Measurements from ENCODE around the gene SLC13A2. TPM values are rescaled to one million over a fixed set of nuclear protein-coding genes. Genes with fewer than 3 reads are reported as not detected.
"Not testable (repeated sequence)": the region's sequence is repeated elsewhere in the genome, so short reads cannot be mapped to it uniquely, and the experiment has no call there.

Gene SLC13A2
- total RNA-seq = not detected

- no peak within 1 kb of the TSS for H3K4me3 ChIP-seq (ENCODE audit: low read length in 3 of 3)
Measured at GRCh38 chr17:28473542-28473941, at the start of gene SLC13A2. Gene SLC13A2, plus strand, starts transcription at chr17:28473644. Its CDS starts 69 bp downstream, at chr17:28473713.

GRCh38 chr17:28425206-28425605 lies 48.2 kb upstream of the SLC13A2 start:
- no peaks in the 10 kb centered on the region for H3K4me1 ChIP-seq (ENCODE audit: control insufficient read depth in 3 of 3, insufficient read depth in 3 of 3, low read length in 3 of 3)
- H3K27ac ChIP-seq (ENCODE audit: low read depth, low read length) = no peak overlapping the region
- H3K9me3 ChIP-seq (ENCODE audit: control insufficient read depth in 3 of 3, low read length in 3 of 3) = no peaks in the 10 kb centered on the region
- no peaks in the 10 kb centered on the region for H3K36me3 ChIP-seq (ENCODE audit: control insufficient read depth in 3 of 3, insufficient read depth in 3 of 3, low read length in 3 of 3)
- no peak overlapping the region for H3K4me3 ChIP-seq (ENCODE audit: low read length in 3 of 3)
- peaks cover 3 to 14% (median 4%) of the 10 kb centered on the region in 3 donors for H3K27me3 ChIP-seq (ENCODE audit: control insufficient read depth in 3 of 3, insufficient read depth in 3 of 3, low read length in 3 of 3)
- no peak overlapping the region for H3K9ac ChIP-seq (ENCODE audit: low read depth in 1 of 3, low read length in 3 of 3)

More at GRCh38 chr17:28473542-28473941, at the start of gene SLC13A2:
- Histone ChIP-seq H3K4me1 (ENCODE audit: control insufficient read depth in 3 of 3, insufficient read depth in 3 of 3, low read length in 3 of 3) (no peaks in the 10 kb centered on the region), H3K9me3 (ENCODE audit: control insufficient read depth in 3 of 3, low read length in 3 of 3) (no peaks in the 10 kb centered on the region), H3K27me3 (ENCODE audit: control insufficient read depth in 3 of 3, insufficient read depth in 3 of 3, low read length in 3 of 3) (peaks cover 0 to 19% (median 0%) of the 10 kb centered on the region in 3 donors), H3K27ac (ENCODE audit: low read depth, low read length) (no peak within 1 kb of the TSS), H3K9ac (ENCODE audit: low read depth in 1 of 3, low read length in 3 of 3) (no peak within 1 kb of the TSS), H3K36me3 (ENCODE audit: control insufficient read depth in 3 of 3, insufficient read depth in 3 of 3, low read length in 3 of 3) (no peaks in the 10 kb centered on the region)

- Histone ChIP-seq H3K4me3 (ENCODE audit: low read length in 3 of 3) (no peak overlapping the region), H3K4me1 (ENCODE audit: control insufficient read depth in 3 of 3, insufficient read depth in 3 of 3, low read length in 3 of 3) (no peaks in the 10 kb centered on the region), H3K36me3 (ENCODE audit: control insufficient read depth in 3 of 3, insufficient read depth in 3 of 3, low read length in 3 of 3) (no peaks in the 10 kb centered on the region), H3K27ac (ENCODE audit: low read depth, low read length) (no peak overlapping the region), H3K9ac (ENCODE audit: low read depth in 1 of 3, low read length in 3 of 3) (no peak overlapping the region), H3K9me3 (ENCODE audit: control insufficient read depth in 3 of 3, low read length in 3 of 3) (no peaks in the 10 kb centered on the region), H3K27me3 (ENCODE audit: control insufficient read depth in 3 of 3, insufficient read depth in 3 of 3, low read length in 3 of 3) (peaks cover 3 to 12% (median 4%) of the 10 kb centered on the region in 3 donors)
Measured at GRCh38 chr17:28426081-28426519, 47.3 kb upstream of the SLC13A2 start.

- H3K9me3 ChIP-seq (ENCODE audit: control insufficient read depth in 3 of 3, low read length in 3 of 3) = no peaks in the 10 kb centered on the region
- H3K4me1 ChIP-seq (ENCODE audit: control insufficient read depth in 3 of 3, insufficient read depth in 3 of 3, low read length in 3 of 3) = no peaks in the 10 kb centered on the region
- no peak overlapping the region for H3K27ac ChIP-seq (ENCODE audit: low read depth, low read length)
- H3K9ac ChIP-seq (ENCODE audit: low read depth in 1 of 3, low read length in 3 of 3) = no peak overlapping the region
- peaks cover 4 to 16% (median 5%) of the 10 kb centered on the region in 3 donors for H3K27me3 ChIP-seq (ENCODE audit: control insufficient read depth in 3 of 3, insufficient read depth in 3 of 3, low read length in 3 of 3)
- no peaks in the 10 kb centered on the region for H3K36me3 ChIP-seq (ENCODE audit: control insufficient read depth in 3 of 3, insufficient read depth in 3 of 3, low read length in 3 of 3)
- H3K4me3 ChIP-seq (ENCODE audit: low read length in 3 of 3) = no peak overlapping the region
Measured at GRCh38 chr17:28427371-28427770, 46.1 kb upstream of the SLC13A2 start.

GRCh38 chr17:28427982-28428381 lies 45.5 kb upstream of the SLC13A2 start:
- H3K36me3 ChIP-seq (ENCODE audit: control insufficient read depth in 3 of 3, insufficient read depth in 3 of 3, low read length in 3 of 3); H3K9me3 ChIP-seq (ENCODE audit: control insufficient read depth in 3 of 3, low read length in 3 of 3); H3K9ac ChIP-seq (ENCODE audit: low read depth in 1 of 3, low read length in 3 of 3); H3K4me3 ChIP-seq (ENCODE audit: low read length in 3 of 3); H3K27ac ChIP-seq (ENCODE audit: low read depth, low read length); H3K4me1 ChIP-seq (ENCODE audit: control insufficient read depth in 3 of 3, insufficient read depth in 3 of 3, low read length in 3 of 3): not testable (repeated sequence)
- peaks cover 4 to 16% (median 7%) of the 10 kb centered on the region in 3 donors for H3K27me3 ChIP-seq (ENCODE audit: control insufficient read depth in 3 of 3, insufficient read depth in 3 of 3, low read length in 3 of 3)

GRCh38 chr17:28433721-28434120 lies 39.7 kb upstream of the SLC13A2 start:
- no peak overlapping the region for H3K4me3 ChIP-seq (ENCODE audit: low read length in 3 of 3)
- H3K27ac ChIP-seq (ENCODE audit: low read depth, low read length) = no peak overlapping the region
- no peaks in the 10 kb centered on the region for H3K36me3 ChIP-seq (ENCODE audit: control insufficient read depth in 3 of 3, insufficient read depth in 3 of 3, low read length in 3 of 3)
- no peaks in the 10 kb centered on the region for H3K4me1 ChIP-seq (ENCODE audit: control insufficient read depth in 3 of 3, insufficient read depth in 3 of 3, low read length in 3 of 3)
- H3K9ac ChIP-seq (ENCODE audit: low read depth in 1 of 3, low read length in 3 of 3) = no peak overlapping the region
- peaks cover 0 to 5% (median 4%) of the 10 kb centered on the region in 3 donors for H3K27me3 ChIP-seq (ENCODE audit: control insufficient read depth in 3 of 3, insufficient read depth in 3 of 3, low read length in 3 of 3)
- H3K9me3 ChIP-seq (ENCODE audit: control insufficient read depth in 3 of 3, low read length in 3 of 3) = no peaks in the 10 kb centered on the region

GRCh38 chr17:28434326-28434725 lies 39.1 kb upstream of the SLC13A2 start:
- H3K27ac ChIP-seq (ENCODE audit: low read depth, low read length); H3K4me1 ChIP-seq (ENCODE audit: control insufficient read depth in 3 of 3, insufficient read depth in 3 of 3, low read length in 3 of 3); H3K9me3 ChIP-seq (ENCODE audit: control insufficient read depth in 3 of 3, low read length in 3 of 3); H3K27me3 ChIP-seq (ENCODE audit: control insufficient read depth in 3 of 3, insufficient read depth in 3 of 3, low read length in 3 of 3); H3K4me3 ChIP-seq (ENCODE audit: low read length in 3 of 3); H3K9ac ChIP-seq (ENCODE audit: low read depth in 1 of 3, low read length in 3 of 3); H3K36me3 ChIP-seq (ENCODE audit: control insufficient read depth in 3 of 3, insufficient read depth in 3 of 3, low read length in 3 of 3): not testable (repeated sequence)

GRCh38 chr17:28443901-28444638 lies 29.4 kb upstream of the SLC13A2 start:
- no peaks in the 10 kb centered on the region for H3K9me3 ChIP-seq (ENCODE audit: control insufficient read depth in 3 of 3, low read length in 3 of 3)
- no peaks in the 10 kb centered on the region for H3K4me1 ChIP-seq (ENCODE audit: control insufficient read depth in 3 of 3, insufficient read depth in 3 of 3, low read length in 3 of 3)
- H3K9ac ChIP-seq (ENCODE audit: low read depth in 1 of 3, low read length in 3 of 3) = no peak overlapping the region
- no peak overlapping the region for H3K27ac ChIP-seq (ENCODE audit: low read depth, low read length)
- no peaks in the 10 kb centered on the region for H3K27me3 ChIP-seq (ENCODE audit: control insufficient read depth in 3 of 3, insufficient read depth in 3 of 3, low read length in 3 of 3)
- H3K4me3 ChIP-seq (ENCODE audit: low read length in 3 of 3) = no peak overlapping the region
- no peaks in the 10 kb centered on the region for H3K36me3 ChIP-seq (ENCODE audit: control insufficient read depth in 3 of 3, insufficient read depth in 3 of 3, low read length in 3 of 3)

- Histone ChIP-seq H3K4me1 (ENCODE audit: control insufficient read depth in 3 of 3, insufficient read depth in 3 of 3, low read length in 3 of 3) (no peaks in the 10 kb centered on the region), H3K36me3 (ENCODE audit: control insufficient read depth in 3 of 3, insufficient read depth in 3 of 3, low read length in 3 of 3) (no peaks in the 10 kb centered on the region), H3K27ac (ENCODE audit: low read depth, low read length) (no peak overlapping the region), H3K27me3 (ENCODE audit: control insufficient read depth in 3 of 3, insufficient read depth in 3 of 3, low read length in 3 of 3) (no peaks in the 10 kb centered on the region), H3K9me3 (ENCODE audit: control insufficient read depth in 3 of 3, low read length in 3 of 3) (no peaks in the 10 kb centered on the region), H3K4me3 (ENCODE audit: low read length in 3 of 3) (no peak overlapping the region), H3K9ac (ENCODE audit: low read depth in 1 of 3, low read length in 3 of 3) (no peak overlapping the region)
Measured at GRCh38 chr17:28446716-28447395, 26.6 kb upstream of the SLC13A2 start.

GRCh38 chr17:28447396-28447760 lies 26.1 kb upstream of the SLC13A2 start:
- Histone ChIP-seq H3K9ac (ENCODE audit: low read depth in 1 of 3, low read length in 3 of 3) (no peak overlapping the region), H3K4me3 (ENCODE audit: low read length in 3 of 3) (no peak overlapping the region), H3K36me3 (ENCODE audit: control insufficient read depth in 3 of 3, insufficient read depth in 3 of 3, low read length in 3 of 3) (no peaks in the 10 kb centered on the region), H3K4me1 (ENCODE audit: control insufficient read depth in 3 of 3, insufficient read depth in 3 of 3, low read length in 3 of 3) (no peaks in the 10 kb centered on the region), H3K9me3 (ENCODE audit: control insufficient read depth in 3 of 3, low read length in 3 of 3) (no peaks in the 10 kb centered on the region), H3K27ac (ENCODE audit: low read depth, low read length) (no peak overlapping the region), H3K27me3 (ENCODE audit: control insufficient read depth in 3 of 3, insufficient read depth in 3 of 3, low read length in 3 of 3) (no peaks in the 10 kb centered on the region)
